Stimulated activated CD4-positive, alpha-beta T cell treated with anti-CD3 and anti-CD28 coated beads, Interleukin-1b, Interleukin-23, amount 100 ng/mL, for 1 hour (primary cell): ENCODE measurements around the gene TMEM127.
"Not testable (repeated sequence)": the region's sequence is repeated elsewhere in the genome, so short reads cannot be mapped to it uniquely, and the experiment has no call there.

Source experiments
- DNase-seq, 2 donors: peaks; one replicate each; pipeline ENCODE4 v3.0.0-alpha.2; 2020; ENCODE audit warnings: low read depth in 2 of 2

Gene TMEM127

DNA sequence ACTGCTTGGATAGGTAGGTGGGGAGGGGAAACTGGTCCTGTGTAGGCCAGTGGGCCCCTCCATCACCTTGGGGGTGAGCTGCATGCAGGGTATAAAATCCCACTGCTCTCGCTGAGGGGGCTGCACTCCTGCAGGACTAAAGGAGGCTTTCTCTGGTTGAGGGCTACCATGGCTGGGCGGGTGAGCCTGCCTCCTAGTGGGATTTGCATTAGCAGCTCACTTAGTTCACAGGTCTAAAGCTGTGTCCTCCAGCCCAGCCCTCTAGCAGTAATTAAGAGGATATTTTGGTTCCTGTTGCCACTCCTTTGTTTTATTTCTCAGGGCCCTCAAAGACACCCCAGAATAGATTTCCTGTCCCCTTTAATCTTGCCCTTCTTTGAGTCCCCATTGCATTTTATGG, 24.6 kb downstream of the TMEM127 start:
- no peak for DNase-seq

- no peak for DNase-seq
Observed at GRCh38 chr2:96240341-96241038, 25.3 kb downstream of the TMEM127 start.

GRCh38 chr2:96239745-96240264, 26.0 kb downstream of the TMEM127 start:
- DNase-seq, result no peak

DNA sequence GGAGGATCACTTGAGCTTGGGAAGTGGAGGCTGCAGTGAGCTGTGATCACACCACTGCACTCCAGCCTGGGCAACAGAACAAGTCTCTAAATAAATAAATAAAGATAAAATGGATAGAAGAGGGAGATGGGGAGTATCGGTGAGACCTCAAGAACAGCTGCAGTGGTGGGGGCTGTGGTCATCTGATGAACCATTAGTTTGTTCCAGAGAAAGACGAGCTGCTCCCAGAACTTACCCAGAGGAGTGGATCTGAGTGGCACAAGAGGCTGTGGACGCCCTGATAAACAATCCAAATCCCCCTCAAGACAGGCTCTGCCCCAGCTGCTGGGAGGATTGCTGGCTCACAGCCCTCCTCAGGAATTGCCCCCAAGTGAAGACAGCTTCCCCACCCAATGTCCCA, 26.7 kb downstream of the TMEM127 start:
- DNase-seq, result no peak

DNA sequence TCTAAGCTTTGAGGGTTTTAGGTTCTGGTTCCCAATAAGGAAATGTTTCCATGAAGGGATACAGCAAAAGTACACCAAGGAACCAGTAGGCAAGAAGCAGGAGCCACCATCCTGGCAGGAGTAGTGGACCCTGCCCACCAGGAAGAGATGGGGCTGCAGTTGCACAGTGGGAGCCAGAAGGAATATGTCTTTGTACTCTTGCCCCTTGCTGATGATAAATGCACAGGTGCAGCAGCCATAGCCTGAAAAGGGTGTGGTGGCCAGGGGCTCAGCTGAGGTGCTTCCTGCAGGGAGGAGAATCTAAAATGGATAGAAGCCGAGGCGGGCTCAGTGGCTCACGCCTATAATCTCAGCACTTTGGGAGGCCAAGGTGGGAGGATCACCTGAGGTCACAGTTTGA, 27.5 kb downstream of the TMEM127 start:
- no peak for DNase-seq

DNA sequence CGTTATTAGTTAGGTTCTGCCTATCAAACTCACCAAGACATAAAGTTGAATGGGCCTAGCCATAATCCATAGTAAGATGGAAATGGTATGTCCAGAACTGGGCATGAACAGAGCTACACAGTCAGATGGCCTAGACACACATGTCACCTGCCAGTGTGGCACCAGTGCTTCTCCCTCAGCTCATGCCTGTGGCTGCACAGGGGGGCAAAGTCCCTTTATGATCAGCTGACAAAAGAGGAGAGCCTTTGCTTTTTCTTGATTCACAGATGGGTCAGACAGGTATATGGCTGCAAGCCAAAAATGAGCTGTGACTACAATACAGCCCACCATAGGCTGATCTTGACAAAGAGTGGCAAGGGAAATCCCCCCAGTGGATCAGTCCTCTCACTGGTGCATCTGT, 28.9 kb downstream of the TMEM127 start:
- no peak for DNase-seq

GRCh38 chr2:96233880-96234316, 31.9 kb downstream of the TMEM127 start:
- DNase-seq, result no peak

DNA sequence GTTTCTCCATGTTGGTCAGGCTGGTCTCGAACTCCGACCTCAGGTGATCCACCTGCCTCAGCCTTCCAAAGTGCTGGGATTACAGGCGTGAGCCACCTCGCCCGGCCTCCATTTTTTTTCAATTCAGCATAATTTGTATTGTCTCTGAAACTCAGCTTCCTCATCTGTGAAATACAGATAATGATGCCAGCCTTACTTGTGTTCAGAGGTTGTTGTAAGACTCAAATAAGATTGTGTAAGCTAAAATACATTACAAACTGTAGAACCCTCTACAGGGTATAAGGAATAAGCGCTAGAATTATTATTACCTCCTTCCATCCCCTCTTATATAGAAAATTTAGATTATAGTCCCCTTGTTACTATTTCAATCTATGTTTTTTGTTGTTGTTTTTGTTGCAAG, 32.4 kb downstream of the TMEM127 start:
- no peak for DNase-seq

DNA sequence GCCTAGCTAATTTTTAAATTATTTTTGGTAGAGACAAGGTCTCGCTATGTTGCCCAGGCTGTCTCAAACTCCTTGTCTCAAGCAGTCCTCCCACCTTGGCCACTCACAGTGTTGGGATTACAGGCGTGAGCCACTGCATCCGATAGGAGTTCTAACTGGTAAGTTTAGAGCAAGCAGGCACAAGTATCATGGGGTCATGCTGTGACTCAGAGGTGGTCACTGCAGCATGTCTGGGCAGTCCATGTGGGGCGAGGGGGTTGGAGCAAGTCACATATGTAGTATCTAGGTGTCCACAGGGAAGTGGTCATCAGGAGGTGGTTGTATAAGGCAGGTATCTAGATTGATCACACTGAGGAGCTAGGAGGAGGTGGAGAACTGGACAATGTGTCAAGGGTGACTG, 34.5 kb downstream of the TMEM127 start:
- no peak for DNase-seq

DNA sequence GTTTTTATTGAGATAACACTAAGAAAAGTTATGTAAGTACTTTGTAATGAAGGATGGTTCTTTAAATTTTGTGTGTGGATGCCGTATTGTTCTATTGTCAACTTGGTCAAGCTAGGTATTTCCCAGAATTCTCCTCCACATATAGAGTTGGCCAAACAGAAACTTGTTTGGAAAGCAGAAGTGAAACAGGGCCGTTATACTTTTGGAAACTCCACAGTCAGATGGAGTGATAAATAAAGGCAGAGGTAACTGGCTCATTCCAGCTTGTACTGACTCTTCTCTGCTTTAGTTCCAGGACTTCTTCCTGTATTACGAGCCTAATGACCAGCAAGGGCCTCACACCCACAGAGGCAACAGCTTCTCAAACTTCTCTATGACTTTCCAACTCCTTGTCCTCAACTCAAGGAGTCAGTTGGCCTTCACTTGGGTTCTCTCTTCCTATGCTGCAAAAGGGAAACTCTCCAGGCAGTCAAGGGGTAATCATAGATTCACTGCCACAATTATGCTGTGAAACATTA, 40.7 kb downstream of the TMEM127 start:
- no peak for DNase-seq

DNA sequence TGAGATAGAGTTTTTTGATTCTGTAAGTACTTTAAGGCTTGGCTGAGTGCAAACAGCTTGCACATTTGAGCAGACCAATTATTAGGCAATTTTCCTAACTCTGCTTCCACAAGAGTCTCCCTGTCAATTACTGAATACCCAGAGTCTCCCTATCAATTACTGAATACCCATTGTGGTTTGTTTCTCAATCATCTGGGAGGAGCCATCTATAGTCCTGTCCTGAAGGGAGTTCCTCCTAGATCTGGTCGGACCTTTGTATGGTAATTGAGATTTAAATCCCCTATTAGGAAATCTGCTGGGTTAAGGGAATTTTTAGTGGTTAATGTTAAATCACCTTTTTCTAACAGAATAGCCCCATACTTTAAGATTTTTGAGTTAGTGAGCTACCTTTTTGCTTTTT, 44.7 kb downstream of the TMEM127 start:
- DNase-seq, result not testable (repeated sequence)

DNA sequence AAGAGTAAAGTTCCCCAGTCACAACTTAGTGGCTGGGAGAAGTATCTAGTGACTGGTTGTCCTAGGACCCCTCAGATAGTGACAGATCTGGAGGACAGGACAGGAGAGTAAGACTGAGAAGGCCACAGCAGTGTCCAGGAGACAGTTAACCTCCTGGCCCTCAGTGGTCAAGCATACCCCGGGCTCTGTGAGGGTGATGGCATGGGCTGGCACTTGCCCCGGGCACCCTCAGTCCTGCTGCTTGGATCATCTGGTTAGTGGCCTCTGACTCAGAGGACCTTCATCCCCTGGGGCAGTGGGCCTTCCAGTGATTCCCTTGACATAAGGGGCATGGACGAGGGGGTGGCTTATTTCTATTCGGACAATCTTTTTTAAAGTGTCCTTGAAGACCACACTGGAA, 45.8 kb downstream of the TMEM127 start:
- not testable (repeated sequence) for DNase-seq

DNA sequence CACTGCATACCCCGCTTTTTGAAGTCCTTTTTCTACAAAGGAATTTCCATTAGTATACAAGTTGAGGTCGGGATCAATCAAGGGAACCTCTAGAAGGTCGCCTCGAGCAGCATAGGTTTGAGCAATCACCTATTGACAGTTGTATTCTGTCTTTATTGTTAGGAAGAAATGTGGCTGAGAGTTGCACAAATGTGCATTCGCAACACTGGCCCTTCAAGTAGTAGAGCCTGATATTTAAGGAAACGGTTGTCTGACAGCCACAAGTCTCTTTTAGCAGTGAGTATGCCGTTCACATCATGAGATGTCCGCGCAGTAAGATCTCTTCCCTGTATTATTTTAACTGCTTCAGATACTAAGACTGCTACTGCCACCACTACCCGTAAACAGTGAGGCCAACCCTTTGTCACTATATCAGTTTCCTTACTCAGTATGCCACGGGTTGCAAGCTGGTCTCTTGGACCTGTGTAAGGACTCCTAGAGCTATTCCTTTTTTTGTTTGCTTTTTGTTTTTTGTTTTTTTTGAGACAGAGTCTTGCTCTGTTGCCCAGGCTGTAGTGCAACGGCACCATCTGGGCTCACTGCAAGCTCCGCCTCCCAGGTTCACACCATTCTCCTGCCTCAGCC, 47.2 kb downstream of the TMEM127 start:
- no peak for DNase-seq

DNA sequence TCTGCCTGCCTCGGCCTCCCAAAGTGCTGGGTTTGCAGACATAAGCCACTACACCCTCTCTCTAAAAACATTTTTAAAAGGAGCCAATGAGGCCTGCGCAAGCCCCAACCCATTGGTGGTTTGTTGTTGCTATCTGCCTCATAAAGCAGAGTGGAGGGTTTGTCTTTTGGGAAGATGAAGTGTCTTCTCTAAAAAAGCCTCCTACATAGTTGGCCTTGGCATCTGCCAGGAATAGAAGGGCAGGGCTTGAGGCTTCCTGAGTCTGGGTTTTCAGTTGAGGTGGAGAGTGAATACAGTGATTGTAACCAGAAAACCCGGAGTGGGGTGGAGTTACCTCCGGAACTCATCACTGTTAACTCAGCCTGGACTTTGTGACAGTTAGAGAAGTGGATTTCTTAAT, 51.2 kb downstream of the TMEM127 start:
- no peak for DNase-seq

- DNase-seq, result no peak
Observed at GRCh38 chr2:96213379-96213778, 52.4 kb downstream of the TMEM127 start.

GRCh38 chr2:96212339-96212738, 53.5 kb downstream of the TMEM127 start:
- no peak for DNase-seq

- no peak for DNase-seq
Observed at GRCh38 chr2:96209729-96210085, 56.1 kb downstream of the TMEM127 start.

GRCh38 chr2:96209011-96209728, 56.6 kb downstream of the TMEM127 start:
- DNase-seq, result no peak

DNA sequence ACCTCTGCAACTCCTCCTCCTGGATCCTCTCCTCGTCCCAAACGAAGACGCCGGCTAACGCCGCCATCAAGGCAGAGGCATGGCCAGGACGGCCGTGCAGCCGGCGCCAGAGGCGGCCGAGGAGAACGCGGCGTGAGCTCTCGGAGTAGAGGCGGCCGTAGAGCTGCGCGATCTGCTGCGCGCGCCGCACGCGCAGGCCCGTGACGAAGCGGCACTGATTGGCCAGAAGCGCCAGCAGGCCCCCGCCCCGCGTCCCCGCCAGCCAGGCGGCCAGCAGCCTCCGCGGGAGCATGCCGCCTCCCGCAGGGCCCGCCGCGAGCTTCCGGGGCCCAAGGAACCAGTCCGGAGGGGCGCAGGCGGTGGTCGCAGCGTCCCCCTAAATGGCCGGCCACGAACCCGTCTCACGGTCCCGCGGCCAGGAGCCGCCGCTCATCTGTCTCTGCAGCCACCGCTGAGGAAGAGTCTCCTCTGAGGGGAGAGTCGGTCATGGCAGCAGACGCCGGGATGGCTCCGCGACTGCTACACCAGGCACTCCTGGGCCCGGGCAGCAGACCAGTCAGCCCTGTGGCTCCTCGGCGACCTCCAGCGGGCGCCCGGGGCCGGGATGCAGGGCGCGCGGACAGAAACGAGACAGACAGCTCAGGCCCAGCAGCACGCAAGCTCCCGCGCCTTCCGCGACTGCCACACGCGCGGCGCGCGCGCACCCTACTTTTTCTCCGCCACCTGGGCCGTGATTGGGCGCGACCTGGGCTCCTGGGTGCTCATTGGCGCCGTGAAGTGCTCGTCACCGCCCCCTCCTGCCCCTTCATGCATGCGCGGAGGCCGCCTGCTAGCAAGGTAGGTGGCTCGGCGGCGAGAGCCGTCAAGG, 57.4 kb downstream of the TMEM127 start, which contains the start of gene STARD7:
Gene STARD7 (minus strand): TSS at position 685 of the 868 bp plus-strand sequence. CDS start 393 bp downstream, at position 292.
- peak; percentile 85 to 94 for DNase-seq

DNA sequence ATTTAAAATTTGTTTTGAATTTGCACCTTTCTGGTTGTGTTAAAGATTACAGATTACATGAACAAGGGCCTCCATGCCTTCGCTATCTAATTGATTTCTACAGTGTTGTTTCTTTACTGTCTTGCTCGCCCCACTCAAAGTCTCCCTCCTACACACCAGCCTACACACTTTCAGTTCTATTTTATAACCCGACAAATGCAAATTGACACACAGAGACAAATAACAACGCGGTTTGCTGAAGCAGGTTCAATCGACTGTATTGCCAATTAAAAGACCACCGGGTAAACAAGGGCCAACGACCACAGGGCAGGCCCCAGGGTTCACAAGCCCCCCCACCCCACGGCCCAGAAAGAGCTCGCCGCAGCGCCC, 58.0 kb downstream of the TMEM127 start:
- DNase-seq, result peak in 1 of 2 donors; percentile 1

GRCh38 chr2:96207073-96207773, 58.6 kb downstream of the TMEM127 start:
- DNase-seq, result no peak
